Psoas muscle (tissue), 8 donors: Measurements from ENCODE around the gene SRMS. TPM values are rescaled to one million over a fixed set of nuclear protein-coding genes. Genes with fewer than 3 reads are reported as not detected.

Experiments
- ATAC-seq, 4 donors: fragments of 200-7000 bp; cut with Tn5 transposase; one replicate each; pipeline ENCODE4 v1.9.1; 2020; ENCODE audit warnings: moderate library complexity in 3 of 4, mild to moderate bottlenecking in 2 of 4
- DNase-seq, 2 donors: peaks; one replicate each; pipeline ENCODE4 v3.0.0-alpha.2; 2020
- H3K27ac ChIP-seq: fragments of 200-600 bp; one replicate; pipeline ENCODE4 v1.8.0; 2022
- H3K27me3 ChIP-seq, 3 donors: fragments of 200-600 bp in 1 of 3; one replicate each; pipeline versions ENCODE4 v1.6.1 to v1.8.0; 2013 to 2022; ENCODE audit warnings: low read length in 2 of 3, mild to moderate bottlenecking in 2 of 3, moderate library complexity in 1 of 3; ENCODE audit not compliant: insufficient read depth in 3 of 3
- H3K36me3 ChIP-seq, 2 donors: fragments of 200-600 bp in 1 of 2; one replicate each; pipeline versions ENCODE4 v1.6.1 to v1.8.0; 2013 to 2022; ENCODE audit warnings: low read depth in 1 of 2, mild to moderate bottlenecking in 1 of 2, moderate library complexity in 1 of 2; ENCODE audit not compliant: insufficient read depth in 1 of 2
- H3K4me1 ChIP-seq: fragments of 200-600 bp; one replicate; pipeline ENCODE4 v1.8.0; 2022
- H3K4me3 ChIP-seq: fragments of 200-600 bp; one replicate; pipeline ENCODE4 v1.8.0; 2022; ENCODE audit warnings: mild to moderate bottlenecking
- H3K9me3 ChIP-seq: fragments of 200-600 bp; one replicate; pipeline ENCODE4 v1.8.0; 2022
- WGBS, 3 donors: extraction: QIAGEN DNeasy Blood & Tissue Kit; methylation state at CpG; one replicate each; pipeline versions ENCODE4 v1.1.6 to v1.1.7; 2013; 5-methylcytosine and 5-hydroxymethylcytosine counted together
- intact Hi-C, 2 donors: fragments of 100-400 bp; cut with DNase I; formaldehyde crosslinking; loops; one replicate each; pipeline versions ENCODE4 v1.11.0 to v1.14.2; 2022
- polyA plus RNA-seq, 3 donors: library from polyadenylated mRNA; stranded (reverse); fragments of 200-250 nt; gene quantifications; one replicate each; pipeline ENCODE4 v1.2.3, GENCODE V29; 2013
- total RNA-seq, 4 donors: library from RNA; stranded (reverse); fragmentation: NEBNext Ultra II Directional in 2 of 4; extraction: Animal tissue kit (Norgen Biotek cat#: 25700) in 2 of 4; gene quantifications; one replicate each; pipeline versions ENCODE4 v1.2.1 to v1.2.4, GENCODE V29; 2021 to 2023
- TF ChIP-seq, protein P1 (sequence below): fragments of 200-600 bp; IDR thresholded peaks from one replicate; pipeline ENCODE4 v1.8.0; 2022; ENCODE audit warnings: antibody characterized with exemption
- donor health status: healthy with polysubstance abuse.
- donor health status: DM: no; HTN: no; CAD: no; lungs with moderate emphysema.
- donor health status: Bipolar disorder and iron deficiency.
- donor health status: healthy.
- donor health status: DM: yes; HTN: yes; CAD: no.
- donor health status: DM: no; HTN: no; CAD: no.
- donor health status: DM: no; HTN: no; CAD: no.
- donor health status: DM: yes; HTN: yes; CAD: no.

The SRMS gene
- total and polyA plus RNA-seq, 7 donors, result not detected

DNA sequence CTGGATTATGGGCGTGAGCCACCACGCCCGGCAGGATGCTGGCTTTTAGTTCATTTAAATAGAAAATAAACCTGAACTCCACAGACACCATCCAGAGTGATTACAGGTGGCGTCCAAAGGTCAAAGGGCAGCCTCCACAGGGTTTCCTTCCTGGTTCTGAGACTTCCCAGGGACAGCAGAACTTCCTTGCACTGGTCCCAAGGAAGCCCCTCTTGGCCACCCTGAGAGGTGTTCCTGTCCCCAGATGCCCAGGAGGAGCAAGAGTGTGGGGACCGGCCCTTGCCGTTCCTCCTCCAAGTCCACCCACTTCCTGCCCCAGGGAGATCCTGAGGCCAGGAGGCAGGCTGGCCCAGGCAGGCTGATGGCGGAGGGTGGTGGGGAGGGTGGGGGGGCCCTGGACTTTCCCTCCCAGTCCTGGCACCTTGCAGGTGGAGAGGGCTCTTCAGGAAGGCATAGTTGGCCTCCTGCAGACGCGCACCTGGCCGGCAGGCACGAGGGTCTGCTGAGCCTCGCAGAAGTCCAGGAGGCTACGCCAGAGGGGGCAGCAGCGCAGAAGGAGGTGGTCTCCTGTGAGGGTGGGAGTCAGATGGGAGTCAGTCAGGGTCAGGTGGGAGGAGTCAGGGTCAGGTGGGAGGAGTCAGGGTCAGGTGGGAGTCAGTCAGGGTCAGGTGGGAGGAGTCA, 11.4 kb upstream of the SRMS start:
- no peak for ATAC-seq
- whole genome bisulfite sequencing, 3 donors, result 94 to 95% (median 94%) methylated on average over 10 to 14 of the region's 14 CpGs

DNA sequence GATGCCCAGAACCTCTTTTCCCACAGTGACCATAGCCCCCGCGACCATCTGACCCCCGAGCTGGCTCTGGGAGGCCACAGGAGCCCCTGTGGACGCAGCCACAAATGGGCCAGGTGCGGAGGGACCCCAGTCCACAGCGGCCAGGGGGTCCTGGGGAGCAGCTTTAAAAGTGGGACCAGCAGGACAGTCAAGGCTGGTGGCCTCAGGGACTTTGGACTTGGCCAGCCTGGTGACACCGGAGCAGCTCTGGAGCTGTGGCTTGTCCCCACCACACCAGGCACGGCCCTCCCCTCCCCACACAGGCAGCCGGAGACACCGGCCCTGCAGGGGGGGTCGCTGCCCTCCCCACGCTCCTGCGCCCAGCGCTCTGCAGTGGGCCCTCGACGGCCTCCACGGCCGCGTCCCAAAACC, 9.9 kb upstream of the SRMS start:
- Histone ChIP-seq H3K4me3 (no peak overlapping the region), H3K27me3 (peaks cover 0 to 29% (median 6%) of the 10 kb centered on the region in 3 donors), H3K27ac (no peak overlapping the region), H3K9me3 (no peaks in the 10 kb centered on the region), H3K4me1 (no peaks in the 10 kb centered on the region), H3K36me3 (peaks cover 0 to 12% of the 10 kb centered on the region in 2 donors)
- TF ChIP-seq, protein P1, sequence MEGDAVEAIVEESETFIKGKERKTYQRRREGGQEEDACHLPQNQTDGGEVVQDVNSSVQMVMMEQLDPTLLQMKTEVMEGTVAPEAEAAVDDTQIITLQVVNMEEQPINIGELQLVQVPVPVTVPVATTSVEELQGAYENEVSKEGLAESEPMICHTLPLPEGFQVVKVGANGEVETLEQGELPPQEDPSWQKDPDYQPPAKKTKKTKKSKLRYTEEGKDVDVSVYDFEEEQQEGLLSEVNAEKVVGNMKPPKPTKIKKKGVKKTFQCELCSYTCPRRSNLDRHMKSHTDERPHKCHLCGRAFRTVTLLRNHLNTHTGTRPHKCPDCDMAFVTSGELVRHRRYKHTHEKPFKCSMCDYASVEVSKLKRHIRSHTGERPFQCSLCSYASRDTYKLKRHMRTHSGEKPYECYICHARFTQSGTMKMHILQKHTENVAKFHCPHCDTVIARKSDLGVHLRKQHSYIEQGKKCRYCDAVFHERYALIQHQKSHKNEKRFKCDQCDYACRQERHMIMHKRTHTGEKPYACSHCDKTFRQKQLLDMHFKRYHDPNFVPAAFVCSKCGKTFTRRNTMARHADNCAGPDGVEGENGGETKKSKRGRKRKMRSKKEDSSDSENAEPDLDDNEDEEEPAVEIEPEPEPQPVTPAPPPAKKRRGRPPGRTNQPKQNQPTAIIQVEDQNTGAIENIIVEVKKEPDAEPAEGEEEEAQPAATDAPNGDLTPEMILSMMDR, result no peak
- DNase-seq (no peak), ATAC-seq (no peak)
- WGBS, 3 donors, result 84 to 92% (median 90%) methylated on average over 15 to 19 of the region's 19 CpGs
- intact Hi-C loops, result no loop called here

More for the DNA sequence above, 11.4 kb upstream of the SRMS start:
- no peak overlapping the region for H3K4me3 ChIP-seq
- H3K36me3 ChIP-seq, result peaks cover 0 to 14% of the 10 kb centered on the region in 2 donors
- TF ChIP-seq, protein P1, result no peak
- no peaks in the 10 kb centered on the region for H3K4me1 ChIP-seq
- H3K27me3 ChIP-seq, result peaks cover 0 to 19% (median 0%) of the 10 kb centered on the region in 3 donors
- intact Hi-C loops, result no loop called here
- no peaks in the 10 kb centered on the region for H3K9me3 ChIP-seq
- no peak overlapping the region for H3K27ac ChIP-seq
- no peak for DNase-seq

DNA sequence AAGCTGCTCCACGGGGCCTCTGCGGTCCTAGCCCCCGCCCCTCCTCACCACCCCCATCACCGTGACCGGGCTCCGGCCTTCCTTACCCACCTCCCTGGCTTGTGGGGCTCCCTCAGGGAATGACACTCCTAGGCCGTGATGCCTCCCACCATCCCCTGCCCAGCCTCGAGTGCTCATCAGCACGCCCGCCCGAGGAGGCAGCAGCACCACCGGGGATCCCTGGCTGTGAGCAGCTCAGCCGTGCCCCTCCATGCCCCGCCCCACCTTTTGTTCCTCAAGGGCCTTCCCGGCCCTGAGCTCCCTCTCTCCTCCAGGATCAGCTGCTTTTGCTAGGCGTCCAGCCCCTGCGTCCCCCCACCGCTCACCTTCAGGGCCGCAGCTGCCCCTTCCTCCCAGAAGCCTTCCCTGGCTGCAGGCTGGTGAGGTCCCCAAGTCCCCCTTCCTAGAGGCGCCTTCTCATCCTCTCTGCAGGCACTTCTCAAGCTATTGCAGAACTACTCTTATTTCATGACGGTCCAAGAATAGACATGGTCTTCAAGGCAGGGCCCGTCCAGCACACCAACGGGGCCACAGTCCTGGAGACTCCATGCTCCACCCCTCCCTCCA, 9.4 kb upstream of the SRMS start:
- DNase-seq (no peak), ATAC-seq (no peak)
- H3K27me3 ChIP-seq, result peaks cover 0 to 34% (median 8%) of the 10 kb centered on the region in 3 donors
- TF ChIP-seq, protein P1, result no peak
- no peak overlapping the region for H3K4me3 ChIP-seq
- no peaks in the 10 kb centered on the region for H3K9me3 ChIP-seq
- intact Hi-C loops, result no loop called here
- 61 to 64% (median 63%) methylated on average over 23 of the region's 23 CpGs for WGBS, 3 donors
- peaks cover 0 to 11% of the 10 kb centered on the region in 2 donors for H3K36me3 ChIP-seq
- no peak overlapping the region for H3K27ac ChIP-seq
- no peaks in the 10 kb centered on the region for H3K4me1 ChIP-seq

GRCh38 chr20:63555661-63556381, 8.3 kb upstream of the SRMS start:
- no peaks in the 10 kb centered on the region for H3K4me1 ChIP-seq
- H3K27ac ChIP-seq, result no peak overlapping the region
- intact Hi-C loops, result no loop called here
- DNase-seq (no peak), ATAC-seq (no peak)
- peaks cover 0 to 42% (median 13%) of the 10 kb centered on the region in 3 donors for H3K27me3 ChIP-seq
- H3K4me3 ChIP-seq, result no peak overlapping the region
- peaks cover 0 to 10% of the 10 kb centered on the region in 2 donors for H3K36me3 ChIP-seq
- no peaks in the 10 kb centered on the region for H3K9me3 ChIP-seq
- TF ChIP-seq, protein P1, result no peak
- whole genome bisulfite sequencing, 3 donors, result 85 to 90% (median 88%) methylated on average over 45 of the region's 45 CpGs
